GM21381 (cell line): ENCODE measurements around the gene MIPEP.
"Not testable (repeated sequence)": the region's sequence is repeated elsewhere in the genome, so short reads cannot be mapped to it uniquely, and the experiment has no call there.

ENCODE experiments used
- ATAC-seq: cut with Tn5 transposase; IDR thresholded peaks from one replicate; pipeline ENCODE4 v1.9.1; 2021; ENCODE audit warnings: mild to moderate bottlenecking, moderate library complexity; ENCODE audit not compliant: unreplicated experiment

The MIPEP gene

GRCh38 chr13:23751195-23751594, 138.0 kb downstream of the MIPEP start:
- peak; percentile 43 for ATAC-seq

- no peak for ATAC-seq
Measured at GRCh38 chr13:23750383-23751121, 138.6 kb downstream of the MIPEP start.

DNA sequence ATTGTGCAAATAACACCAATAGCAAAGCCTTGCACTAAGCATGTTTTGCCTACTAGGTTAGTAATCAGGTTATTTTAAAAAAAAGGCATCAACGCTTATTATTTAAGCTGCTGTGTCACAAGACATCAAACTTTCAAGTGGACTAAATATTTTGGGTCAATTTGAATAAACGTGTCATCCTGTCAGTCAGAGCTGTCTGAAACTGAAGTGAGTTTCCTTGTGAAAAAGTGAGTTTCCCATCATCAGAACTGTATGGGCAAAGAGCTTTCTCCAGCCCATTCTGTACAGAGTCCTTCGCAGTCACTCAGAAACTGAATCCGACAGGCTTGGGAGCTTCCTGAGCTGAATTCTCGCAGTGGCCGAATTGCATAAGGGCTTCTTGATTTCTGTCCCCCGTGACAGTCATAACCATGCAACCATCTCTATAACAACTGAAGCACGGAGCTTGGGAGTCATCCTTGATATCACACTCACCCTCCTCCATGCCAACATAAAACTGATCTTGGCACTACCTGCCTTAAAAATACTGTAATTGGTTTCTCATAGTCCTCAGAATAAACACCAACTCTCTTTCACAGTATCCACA, 139.8 kb downstream of the MIPEP start:
- no peak for ATAC-seq

DNA sequence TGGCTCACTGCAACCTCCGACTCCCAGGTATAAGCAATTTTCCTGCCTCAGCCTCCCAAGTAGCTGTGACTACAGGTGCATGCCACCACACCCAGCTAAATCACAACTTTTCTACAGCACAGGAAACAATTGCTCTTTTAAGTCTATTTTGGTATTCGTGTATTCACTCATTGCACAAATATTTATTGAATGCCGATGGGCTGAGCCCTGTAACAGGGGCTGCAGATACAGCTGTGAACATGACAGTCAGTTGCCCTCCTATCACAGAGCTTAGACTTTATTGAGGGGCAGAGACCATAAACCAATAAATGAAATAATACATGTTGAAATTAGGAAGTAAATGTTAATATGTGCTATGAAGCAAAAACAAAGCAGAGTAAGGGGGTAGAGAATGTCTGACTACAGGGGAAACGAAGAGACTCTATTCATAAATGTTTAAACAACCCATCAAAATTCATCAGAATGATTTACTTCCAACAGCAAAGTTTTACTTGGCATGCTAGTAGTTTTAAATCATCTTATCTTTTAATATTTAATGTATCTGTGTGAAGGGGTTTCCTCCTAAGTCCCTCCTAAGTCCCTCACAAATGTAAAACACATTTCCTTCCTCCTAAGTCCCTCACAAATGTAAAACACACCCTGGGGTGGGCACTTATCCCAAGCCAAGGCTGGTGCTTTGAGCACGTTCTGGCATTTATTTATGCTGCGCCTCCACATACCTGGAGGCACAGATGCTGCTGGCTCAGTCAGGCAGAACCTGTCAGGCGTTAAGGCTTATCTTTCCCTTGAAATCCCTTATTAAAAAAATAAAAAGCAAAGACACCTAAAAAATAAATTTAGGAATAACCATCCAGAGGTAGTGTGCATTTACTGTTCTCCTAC, 140.8 kb downstream of the MIPEP start:
- no peak for ATAC-seq

DNA sequence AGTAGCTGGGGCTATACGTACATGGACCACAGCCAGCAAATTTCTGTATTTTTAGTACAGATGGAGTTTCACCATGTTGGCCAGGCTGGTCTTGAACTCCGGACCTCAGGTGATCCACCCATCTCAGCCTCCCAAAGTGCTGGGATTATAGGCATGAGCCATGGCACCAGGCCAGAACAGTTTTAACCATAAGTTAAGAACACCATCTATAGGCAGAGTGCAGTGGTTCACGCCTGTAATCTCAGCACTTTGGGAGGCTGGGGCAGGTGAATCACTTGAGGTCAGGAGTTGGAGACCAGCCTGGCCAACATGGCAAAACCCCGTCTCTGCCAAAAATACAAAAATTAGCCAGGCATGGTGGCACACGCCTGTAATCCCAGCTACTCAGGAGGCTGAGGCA, 143.1 kb downstream of the MIPEP start:
- ATAC-seq: not testable (repeated sequence)

DNA sequence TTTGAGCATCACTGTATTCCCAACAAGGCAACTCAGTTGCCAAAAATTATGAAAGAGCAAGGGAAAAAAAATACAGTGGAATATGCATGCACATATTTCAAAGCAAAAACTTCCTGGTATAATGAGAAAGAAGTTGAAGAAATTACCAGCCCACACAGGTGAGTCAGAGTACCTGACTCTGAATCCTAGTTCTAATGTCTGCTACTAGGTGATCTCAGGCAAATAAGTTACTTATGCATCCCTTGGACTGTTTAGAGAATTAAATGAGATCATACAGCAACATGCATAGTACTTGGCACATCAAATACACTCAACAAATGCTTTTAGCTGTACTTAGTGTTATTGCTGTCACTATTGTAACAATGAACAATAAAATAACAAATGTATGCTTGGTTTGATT, 144.9 kb downstream of the MIPEP start:
- no peak for ATAC-seq

- no peak for ATAC-seq
Measured at GRCh38 chr13:23743278-23744076, 145.7 kb downstream of the MIPEP start.

DNA sequence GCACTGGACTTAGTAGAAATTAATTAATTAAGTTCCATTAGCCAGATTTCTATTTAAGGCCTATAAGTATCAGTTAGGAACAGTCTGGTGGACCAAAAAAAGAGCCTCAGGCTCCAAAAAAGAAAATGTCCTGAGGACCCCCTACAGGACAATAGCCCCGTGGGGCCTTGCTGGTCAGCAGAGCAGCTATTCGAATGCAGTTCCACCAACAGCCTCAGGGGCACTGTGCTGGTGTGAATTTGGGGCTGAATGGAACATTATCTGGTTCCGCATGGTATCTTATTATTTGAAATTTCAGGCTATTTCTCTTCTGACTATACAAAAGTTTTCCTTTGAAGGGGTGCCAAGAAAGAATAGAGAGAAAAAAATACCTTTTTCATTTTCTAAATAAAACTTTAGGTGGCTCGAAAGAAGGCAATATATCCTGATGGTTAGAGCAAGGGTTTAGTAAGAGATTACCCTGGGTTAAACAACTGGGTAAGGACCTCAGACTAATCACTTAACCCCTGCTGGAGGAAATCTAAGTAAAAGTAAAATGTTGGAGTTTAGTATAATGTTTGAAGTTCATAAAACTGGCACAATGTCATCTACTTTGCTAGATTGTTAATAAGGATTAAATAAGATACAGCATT, 147.2 kb downstream of the MIPEP start:
- no peak for ATAC-seq

DNA sequence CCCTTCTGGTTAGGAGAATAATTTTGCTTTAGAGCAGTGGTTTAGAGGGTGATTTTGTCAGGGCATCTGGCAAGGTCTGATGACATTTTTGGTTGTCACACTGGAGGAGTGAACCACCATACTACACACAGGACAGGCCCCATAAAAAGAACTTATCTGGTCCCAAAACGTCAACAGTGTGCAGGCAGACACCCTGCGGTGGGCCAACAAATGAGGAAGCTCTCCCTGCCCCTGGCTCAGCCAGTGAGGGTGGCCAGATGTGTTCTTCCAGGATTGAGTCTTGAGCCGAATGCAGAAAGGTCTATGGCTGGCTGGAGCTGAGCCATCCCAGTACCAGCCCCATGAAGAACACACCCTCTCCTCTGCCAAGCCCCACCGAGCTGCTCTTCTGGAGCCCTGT, 149.2 kb downstream of the MIPEP start:
- no peak for ATAC-seq

- ATAC-seq: no peak
Measured at GRCh38 chr13:23739596-23739995, 149.6 kb downstream of the MIPEP start.

DNA sequence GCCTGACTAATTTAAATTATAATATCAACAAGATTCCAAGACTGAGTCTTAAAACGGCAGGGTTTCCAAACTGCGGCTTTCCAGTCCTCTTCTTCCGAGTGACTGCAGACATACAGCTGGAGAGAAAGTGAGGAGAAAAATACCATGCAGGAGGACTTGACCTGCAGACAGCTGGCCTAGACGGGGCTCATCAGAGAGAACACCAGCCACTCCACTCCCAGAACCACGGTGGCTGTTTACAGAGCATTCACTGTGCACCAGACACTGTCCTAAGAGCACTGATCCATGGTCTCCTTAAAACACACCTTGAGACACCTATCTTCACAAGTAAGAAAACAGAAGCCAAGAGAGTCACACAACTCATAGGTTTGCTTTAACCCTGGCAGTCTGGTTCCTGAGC, 152.7 kb downstream of the MIPEP start:
- ATAC-seq: no peak

DNA sequence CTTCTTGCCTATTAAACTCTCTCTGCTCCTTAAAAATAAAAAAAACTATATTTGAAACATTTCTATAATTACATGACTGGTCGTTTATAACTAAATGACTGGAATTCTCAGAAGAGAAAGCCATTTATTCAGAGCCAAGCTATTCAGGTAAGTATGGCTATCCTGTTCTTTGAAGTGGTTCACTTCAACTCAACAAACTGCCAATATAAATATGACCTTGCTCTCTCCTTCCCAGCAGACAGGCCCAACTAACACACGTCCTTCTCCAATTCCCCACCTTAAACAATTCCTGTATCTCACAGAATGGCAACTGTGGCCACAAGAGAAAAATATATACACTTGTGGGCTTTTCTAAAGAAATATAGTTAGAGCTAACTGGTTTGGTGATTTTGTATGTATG, 153.9 kb downstream of the MIPEP start:
- ATAC-seq: no peak

GRCh38 chr13:23731709-23732108, 157.5 kb downstream of the MIPEP start:
- no peak for ATAC-seq

- no peak for ATAC-seq
Measured at GRCh38 chr13:23730251-23730650, 158.9 kb downstream of the MIPEP start.

DNA sequence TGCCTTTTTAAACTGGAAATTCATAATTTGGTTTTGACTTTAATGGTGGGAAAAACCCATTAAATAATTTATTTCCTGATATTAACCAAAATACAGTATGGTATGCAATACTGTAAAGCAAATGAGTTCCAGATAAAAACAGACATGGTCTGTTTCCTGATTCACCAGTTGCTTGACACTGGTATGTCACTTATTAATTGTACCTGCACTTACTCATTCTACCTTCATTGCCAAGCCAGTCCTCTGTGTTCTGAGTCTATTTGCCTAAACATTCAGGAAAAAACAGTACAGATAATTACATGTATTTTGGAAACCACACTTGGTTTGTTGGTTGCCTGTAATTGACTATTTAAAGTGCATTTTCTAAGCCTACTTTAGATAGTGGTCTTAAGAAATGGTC, 159.7 kb downstream of the MIPEP start:
- no peak for ATAC-seq

GRCh38 chr13:23728807-23729206, 160.4 kb downstream of the MIPEP start:
- ATAC-seq: no peak

DNA sequence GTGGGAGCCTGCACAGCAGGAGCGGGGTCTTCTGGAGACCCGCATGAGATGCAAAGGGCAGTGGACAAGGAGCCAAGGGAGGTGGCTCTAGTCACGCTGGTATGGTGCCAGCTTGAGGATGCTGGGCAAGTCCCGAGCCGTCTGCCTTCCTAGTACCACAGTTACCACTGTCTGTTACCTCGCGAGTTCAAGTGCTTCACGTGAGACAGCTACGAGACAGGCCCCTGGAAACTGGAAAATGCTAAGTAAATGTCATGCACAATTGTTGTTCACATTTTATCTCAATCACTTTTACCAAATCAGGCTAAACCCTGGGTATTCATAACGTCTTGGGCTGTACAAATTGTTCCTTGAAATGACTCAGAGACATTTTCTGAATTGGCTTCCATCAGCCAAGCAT, 163.3 kb downstream of the MIPEP start:
- no peak for ATAC-seq

DNA sequence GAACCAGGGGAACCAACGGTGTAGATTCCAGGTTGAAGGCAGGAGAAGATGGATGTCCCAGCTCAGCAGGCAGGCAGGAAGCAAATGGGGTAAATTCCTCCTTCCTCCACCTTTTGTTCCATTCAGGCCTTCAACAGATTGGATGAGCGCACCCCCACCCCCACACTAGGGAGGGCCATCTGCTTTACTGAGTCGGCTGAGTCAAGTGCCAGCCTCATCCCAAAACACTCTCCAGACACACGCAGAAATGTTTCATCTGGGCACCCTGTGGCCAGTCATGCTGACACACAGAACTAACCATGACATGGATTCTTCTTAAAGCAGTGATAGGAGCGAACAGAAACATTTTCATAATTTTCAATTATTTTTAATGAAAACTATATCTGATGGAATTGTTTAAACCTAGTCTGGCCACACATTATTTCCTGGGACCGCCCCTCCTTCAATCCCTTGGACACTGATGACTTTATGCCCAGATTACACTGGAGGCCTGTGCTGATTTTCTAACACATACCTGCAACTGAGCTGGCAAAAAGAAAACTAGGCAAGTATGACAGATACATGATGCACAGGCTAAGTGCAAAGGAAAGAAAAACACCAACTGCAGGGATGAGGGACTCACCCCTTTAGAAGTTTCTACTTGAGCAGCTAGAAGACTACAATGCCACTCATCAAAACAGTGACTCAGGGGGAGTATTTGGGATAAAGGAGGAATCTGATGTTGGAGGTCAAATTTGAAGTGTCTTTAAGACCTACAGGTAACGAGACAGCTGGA, 164.8 kb downstream of the MIPEP start:
- no peak for ATAC-seq

DNA sequence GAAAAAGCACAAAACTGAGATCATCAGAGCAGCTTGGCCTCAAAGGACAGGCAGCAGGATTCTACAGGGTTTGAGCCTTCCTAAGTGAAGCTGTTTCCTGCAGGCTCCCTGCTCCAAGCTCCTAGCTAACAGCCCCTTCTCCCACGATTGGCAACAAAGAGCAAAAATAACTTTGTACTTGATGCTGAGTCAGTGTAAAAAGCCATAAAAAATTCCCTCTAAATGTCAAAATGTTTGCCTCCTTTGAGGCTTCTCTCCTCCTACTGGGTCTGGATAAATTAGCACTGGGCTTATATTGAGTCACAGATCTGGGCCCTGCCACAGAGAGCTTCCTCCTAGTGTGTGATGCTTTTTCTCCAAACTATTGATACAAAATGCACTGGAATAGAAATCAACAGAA, 165.7 kb downstream of the MIPEP start:
- no peak for ATAC-seq
